WTC11 (cell line): ENCODE results near the gene CRTC2. TPM values are rescaled to one million over a fixed set of nuclear protein-coding genes. Genes with fewer than 3 reads are reported as not detected.

Source experiments
- ATAC-seq: fragments of 200-7000 bp; cut with Tn5 transposase; 2 replicates; pipeline ENCODE4 v1.10.0; 2021; ENCODE audit warnings: mild to moderate bottlenecking, moderate library complexity
- CTCF ChIA-PET: fragments of 300-600 bp; sonication (Branson Sonifier 250); formaldehyde crosslinking; loops from one replicate; lab custom pipeline; 2021; ENCODE audit warnings: antibody characterized with exemption; lab: Charles Lee
- POLR2A ChIA-PET: fragments of 350-600 bp; sonication (Branson Sonifier 250); formaldehyde crosslinking; loops from one replicate; lab custom pipeline; 2021; ENCODE audit warnings: antibody characterized with exemption; lab: Charles Lee
- DNase-seq: peaks from one replicate; pipeline ENCODE4 v3.0.0; 2021; ENCODE audit warnings: low spot score
- H3K27ac Mint-ChIP-seq: 2 replicates; pipeline ENCODE4 v1.8.0; 2021; ENCODE audit warnings: mixed read lengths
- H3K27me3 Mint-ChIP-seq: 2 replicates; pipeline ENCODE4 v1.8.0; 2021; ENCODE audit warnings: low read depth, mild to moderate bottlenecking, moderate library complexity, mixed read lengths
- H3K36me3 Mint-ChIP-seq: 2 replicates; pipeline ENCODE4 v1.8.0; 2021; ENCODE audit warnings: mixed read lengths
- H3K4me1 Mint-ChIP-seq: 2 replicates; pipeline ENCODE4 v1.8.0; 2022; ENCODE audit warnings: mixed read lengths
- H3K4me3 Mint-ChIP-seq: 2 replicates; pipeline ENCODE4 v1.8.0; 2021; ENCODE audit warnings: mild to moderate bottlenecking, moderate library complexity, mixed read lengths
- H3K9me3 Mint-ChIP-seq: 2 replicates; pipeline ENCODE4 v1.8.0; 2021; ENCODE audit warnings: mixed read lengths
- ELF4 ChIP-seq: sonication (generic); formaldehyde crosslinking; IDR thresholded peaks from 2 replicates; pipeline ENCODE4 v1.8.1; 2022; ENCODE audit warnings: low read depth, mild to moderate bottlenecking, moderate library complexity, missing genetic modification reagents
- ZNF121 ChIP-seq: sonication (generic); formaldehyde crosslinking; IDR thresholded peaks from 2 replicates; pipeline ENCODE4 v1.8.0; 2023; ENCODE audit warnings: missing genetic modification reagents
- microRNA-seq: library from miRNA; unstranded; fragments of <30 nt; microRNA quantifications from one replicate; pipeline ENCODE4 v1.2.0, GENCODE V29; 2022; ENCODE audit warnings: borderline number of aligned reads
- total RNA-seq: library from RNA; stranded (reverse); gene quantifications from 3 replicates; pipeline ENCODE4 v1.2.3, GENCODE V29; 2021
- TF ChIP-seq, protein P1 (sequence below): sonication (generic); formaldehyde crosslinking; conservative IDR thresholded peaks from 2 replicates; pipeline ENCODE4 v1.8.1; 2023; ENCODE audit warnings: mild to moderate bottlenecking, low read depth, missing genetic modification reagents, moderate library complexity

The CRTC2 gene
- total RNA-seq, 1 experiment from 2014 or later: 43.7 TPM

DNA sequence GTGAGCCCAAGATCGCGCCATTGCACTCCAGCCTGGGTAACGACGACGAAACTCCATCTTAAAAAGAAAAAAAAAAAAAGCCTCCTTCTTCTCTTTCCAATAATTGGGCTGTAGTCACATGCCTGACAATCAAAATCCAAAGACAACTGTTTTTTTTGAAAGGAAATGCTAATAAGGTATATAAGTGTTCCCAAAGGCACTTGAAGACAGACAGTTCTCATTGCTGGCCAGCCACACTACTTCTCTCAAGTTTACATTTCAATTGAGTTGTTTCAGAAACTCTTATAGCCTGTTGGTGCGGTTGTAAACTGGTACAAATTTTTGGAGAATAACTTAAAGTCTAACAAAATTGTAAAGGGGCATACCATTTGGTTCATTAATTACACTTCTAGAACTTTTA lies 58.9 kb downstream of the CRTC2 start:
- ChIA-PET POLR2A (no interaction called here), CTCF (interaction anchor here (0.7 kb wide), 1 partner anchor 47 kb away, joined by 3 read pairs; the partner anchor contains the start of gene DENND4B)
- Mint-ChIP-seq H3K27ac (peak overlapping the region; percentile 97), H3K9me3 (no peaks in the 10 kb centered on the region), H3K4me1 (peaks cover 4% of the 10 kb centered on the region), H3K27me3 (no peaks in the 10 kb centered on the region), H3K4me3 (no peak overlapping the region), H3K36me3 (peaks cover 17% of the 10 kb centered on the region)
- DNase-seq (no peak), ATAC-seq (no peak)
- no peak for TF ChIP-seq ZNF121 (CRISPR knock-in tag)
- TF ChIP-seq ELF4 (CRISPR knock-in tag): no peak
- TF ChIP-seq, protein P1, sequence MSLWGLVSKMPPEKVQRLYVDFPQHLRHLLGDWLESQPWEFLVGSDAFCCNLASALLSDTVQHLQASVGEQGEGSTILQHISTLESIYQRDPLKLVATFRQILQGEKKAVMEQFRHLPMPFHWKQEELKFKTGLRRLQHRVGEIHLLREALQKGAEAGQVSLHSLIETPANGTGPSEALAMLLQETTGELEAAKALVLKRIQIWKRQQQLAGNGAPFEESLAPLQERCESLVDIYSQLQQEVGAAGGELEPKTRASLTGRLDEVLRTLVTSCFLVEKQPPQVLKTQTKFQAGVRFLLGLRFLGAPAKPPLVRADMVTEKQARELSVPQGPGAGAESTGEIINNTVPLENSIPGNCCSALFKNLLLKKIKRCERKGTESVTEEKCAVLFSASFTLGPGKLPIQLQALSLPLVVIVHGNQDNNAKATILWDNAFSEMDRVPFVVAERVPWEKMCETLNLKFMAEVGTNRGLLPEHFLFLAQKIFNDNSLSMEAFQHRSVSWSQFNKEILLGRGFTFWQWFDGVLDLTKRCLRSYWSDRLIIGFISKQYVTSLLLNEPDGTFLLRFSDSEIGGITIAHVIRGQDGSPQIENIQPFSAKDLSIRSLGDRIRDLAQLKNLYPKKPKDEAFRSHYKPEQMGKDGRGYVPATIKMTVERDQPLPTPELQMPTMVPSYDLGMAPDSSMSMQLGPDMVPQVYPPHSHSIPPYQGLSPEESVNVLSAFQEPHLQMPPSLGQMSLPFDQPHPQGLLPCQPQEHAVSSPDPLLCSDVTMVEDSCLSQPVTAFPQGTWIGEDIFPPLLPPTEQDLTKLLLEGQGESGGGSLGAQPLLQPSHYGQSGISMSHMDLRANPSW: no peak

Small RNA genes within 50 kb of the gene (microRNA-seq; reads per million reads assigned to microRNA genes)
- 1.4 reads per million for gene MIR6737

Other genes with a start within 250 kb of the CRTC2 start
- 66.8 to 71.3 TPM (median 70.5 TPM) in 3 replicates for gene INTS3, start 230.6 kb downstream of the CRTC2 start, total RNA-seq
- gene SLC27A3, start 183.2 kb downstream of the CRTC2 start, total RNA-seq: 36.3 to 38.9 TPM (median 36.9 TPM) in 3 replicates
- gene GATAD2B, start 35.6 kb downstream of the CRTC2 start, total RNA-seq: 42.1 to 46.9 TPM (median 44.5 TPM) in 3 replicates
- 88.9 to 93.9 TPM (median 93.1 TPM) in 3 replicates for gene DENND4B, start 11.9 kb downstream of the CRTC2 start, total RNA-seq
- gene SLC39A1, start 4.9 kb upstream of the CRTC2 start, total RNA-seq: 185 to 204 TPM (median 193 TPM) in 3 replicates
- gene CREB3L4, start 9.3 kb upstream of the CRTC2 start, total RNA-seq: 33.1 to 35.2 TPM (median 34.6 TPM) in 3 replicates
- 88.8 to 90.6 TPM (median 90.3 TPM) in 3 replicates for gene JTB, start 19.1 kb upstream of the CRTC2 start, total RNA-seq
- gene RAB13, start 27.7 kb upstream of the CRTC2 start, total RNA-seq: 117 to 126 TPM (median 119 TPM) in 3 replicates
- gene RPS27, start 32.1 kb upstream of the CRTC2 start, total RNA-seq: 2,141 to 2,438 TPM (median 2,292 TPM) in 3 replicates
- gene NUP210L, start 196.5 kb upstream of the CRTC2 start, total RNA-seq: 0.02 to 0.09 TPM in 2 of 3 replicates, not detected in the other
- gene TPM3, start 233.5 kb upstream of the CRTC2 start, total RNA-seq: 496 to 614 TPM (median 504 TPM) in 3 replicates
- gene CFAP141, start 247.7 kb upstream of the CRTC2 start, total RNA-seq: not detected in 3 replicates